ENCODE data around the gene UGT1A9. TPM values are rescaled to one million over a fixed set of nuclear protein-coding genes. Genes with fewer than 3 reads are reported as not detected.

UGT1A9 gene
- total and polyA plus RNA-seq, 4 donors, result 0.16 TPM; not detected in 3

GRCh38 chr2:233766416-233766815, 94.7 kb downstream of the UGT1A9 start:
- Histone ChIP-seq H3K4me3 (ENCODE audit: low read depth, low read length) (no peak overlapping the region), H3K27me3 (ENCODE audit: control insufficient read depth, insufficient read depth, low read length) (no peaks in the 10 kb centered on the region), H3K4me1 (ENCODE audit: control insufficient read depth, insufficient read depth, low read length) (no peaks in the 10 kb centered on the region), H3K36me3 (ENCODE audit: control insufficient read depth, insufficient read depth, low read length) (no peaks in the 10 kb centered on the region), H3K27ac (ENCODE audit: low read depth, low read length) (no peak overlapping the region), H3K9me3 (ENCODE audit: control insufficient read depth, insufficient read depth, low read length) (no peaks in the 10 kb centered on the region)
- no peak for DNase-seq (ENCODE audit: low read depth in 4 of 6, low spot score in 6 of 6)
- WGBS (ENCODE audit: insufficient coverage), result 73% methylated on average over 3 of the region's 4 CpGs

- no peak overlapping the region for H3K4me3 ChIP-seq (ENCODE audit: low read depth, low read length)
- no peaks in the 10 kb centered on the region for H3K36me3 ChIP-seq (ENCODE audit: control insufficient read depth, insufficient read depth, low read length)
- DNase-seq (ENCODE audit: low read depth in 4 of 6, low spot score in 6 of 6), result no peak
- H3K9me3 ChIP-seq (ENCODE audit: control insufficient read depth, insufficient read depth, low read length), result no peaks in the 10 kb centered on the region
- H3K27ac ChIP-seq (ENCODE audit: low read depth, low read length), result no peak overlapping the region
- no peaks in the 10 kb centered on the region for H3K27me3 ChIP-seq (ENCODE audit: control insufficient read depth, insufficient read depth, low read length)
- 31% methylated on average over 4 of the region's 4 CpGs for WGBS (ENCODE audit: insufficient coverage)
- no peaks in the 10 kb centered on the region for H3K4me1 ChIP-seq (ENCODE audit: control insufficient read depth, insufficient read depth, low read length)
Observed at GRCh38 chr2:233768076-233768475, 96.4 kb downstream of the UGT1A9 start.

DNA sequence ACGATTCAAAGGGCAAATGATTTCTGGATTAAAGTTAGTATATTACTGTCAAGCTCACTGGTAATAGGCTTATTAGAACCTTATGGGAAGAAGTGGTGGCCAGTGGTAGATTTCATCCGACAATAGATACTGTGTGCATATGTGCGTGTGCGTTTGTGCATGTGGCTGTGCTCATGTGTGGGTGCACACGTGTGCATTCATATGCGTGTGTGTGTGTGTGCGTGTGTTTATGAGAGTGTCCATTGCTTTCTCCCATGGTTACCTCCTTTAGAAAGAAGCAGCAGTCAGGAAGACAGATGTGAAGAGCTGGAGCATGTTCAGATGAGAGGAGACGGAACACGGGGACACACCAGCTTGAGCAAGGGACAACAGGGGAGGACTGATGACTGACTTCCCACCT, 97.6 kb downstream of the UGT1A9 start:
- no peaks in the 10 kb centered on the region for H3K36me3 ChIP-seq (ENCODE audit: control insufficient read depth, insufficient read depth, low read length)
- DNase-seq (ENCODE audit: low read depth in 4 of 6, low spot score in 6 of 6), result no peak
- no peak overlapping the region for H3K4me3 ChIP-seq (ENCODE audit: low read depth, low read length)
- WGBS (ENCODE audit: insufficient coverage), result 96% methylated on average over 9 of the region's 9 CpGs
- no peaks in the 10 kb centered on the region for H3K4me1 ChIP-seq (ENCODE audit: control insufficient read depth, insufficient read depth, low read length)
- H3K27me3 ChIP-seq (ENCODE audit: control insufficient read depth, insufficient read depth, low read length), result no peaks in the 10 kb centered on the region
- H3K27ac ChIP-seq (ENCODE audit: low read depth, low read length), result no peak overlapping the region
- H3K9me3 ChIP-seq (ENCODE audit: control insufficient read depth, insufficient read depth, low read length), result no peaks in the 10 kb centered on the region

GRCh38 chr2:233772153-233772552, 100.5 kb downstream of the UGT1A9 start:
- H3K36me3 ChIP-seq (ENCODE audit: control insufficient read depth, insufficient read depth, low read length), result no peaks in the 10 kb centered on the region
- no peaks in the 10 kb centered on the region for H3K9me3 ChIP-seq (ENCODE audit: control insufficient read depth, insufficient read depth, low read length)
- 95% methylated on average over 12 of the region's 16 CpGs for WGBS (ENCODE audit: insufficient coverage)
- no peak overlapping the region for H3K4me3 ChIP-seq (ENCODE audit: low read depth, low read length)
- no peak overlapping the region for H3K27ac ChIP-seq (ENCODE audit: low read depth, low read length)
- H3K4me1 ChIP-seq (ENCODE audit: control insufficient read depth, insufficient read depth, low read length), result no peaks in the 10 kb centered on the region
- no peaks in the 10 kb centered on the region for H3K27me3 ChIP-seq (ENCODE audit: control insufficient read depth, insufficient read depth, low read length)
- DNase-seq (ENCODE audit: low read depth in 4 of 6, low spot score in 6 of 6), result no peak

DNA sequence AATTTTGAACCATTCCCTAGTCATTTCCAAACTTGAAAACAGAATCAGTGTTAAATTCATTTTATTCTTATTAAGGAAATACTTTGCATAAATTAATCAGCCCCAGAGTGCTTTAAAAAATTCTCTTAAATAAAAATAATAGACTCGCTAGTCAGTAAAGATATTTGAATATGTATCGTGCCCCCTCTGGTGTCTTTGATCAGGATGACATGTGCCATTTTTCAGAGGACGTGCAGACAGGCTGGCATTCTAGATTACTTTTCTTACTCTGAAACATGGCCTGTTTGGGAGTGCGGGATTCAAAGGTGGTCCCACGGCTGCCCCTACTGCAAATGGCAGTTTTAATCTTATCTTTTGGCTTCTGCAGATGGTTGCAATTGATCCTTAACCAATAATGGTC, 100.9 kb downstream of the UGT1A9 start:
- no peak for DNase-seq (ENCODE audit: low read depth in 4 of 6, low spot score in 6 of 6)
- Histone ChIP-seq H3K36me3 (ENCODE audit: control insufficient read depth, insufficient read depth, low read length) (no peaks in the 10 kb centered on the region), H3K4me1 (ENCODE audit: control insufficient read depth, insufficient read depth, low read length) (no peaks in the 10 kb centered on the region), H3K27ac (ENCODE audit: low read depth, low read length) (no peak overlapping the region), H3K4me3 (ENCODE audit: low read depth, low read length) (no peak overlapping the region), H3K9me3 (ENCODE audit: control insufficient read depth, insufficient read depth, low read length) (no peaks in the 10 kb centered on the region), H3K27me3 (ENCODE audit: control insufficient read depth, insufficient read depth, low read length) (no peaks in the 10 kb centered on the region)
- 90% methylated on average over 3 of the region's 5 CpGs for WGBS (ENCODE audit: insufficient coverage)

DNA sequence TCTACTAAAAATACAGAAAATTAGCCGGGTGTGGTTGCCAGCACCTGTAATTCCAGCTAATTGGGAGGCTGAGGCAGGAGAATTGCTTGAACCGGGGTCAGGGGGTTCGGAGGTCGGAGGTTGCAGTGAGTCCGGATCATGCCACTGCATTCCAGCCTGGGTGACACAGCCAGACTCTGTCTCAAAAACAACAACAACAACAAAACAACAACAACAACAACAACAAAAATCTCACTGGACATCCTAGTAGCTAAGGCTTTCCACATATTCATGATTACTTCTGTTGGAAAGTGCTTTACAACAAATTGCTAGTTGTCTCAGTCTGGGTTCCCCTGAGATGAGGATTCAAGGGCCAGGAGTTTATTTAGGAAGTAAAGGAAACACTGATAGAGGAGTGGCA, 102.2 kb downstream of the UGT1A9 start:
- WGBS (ENCODE audit: insufficient coverage), result 100% methylated on average over 1 of the region's 5 CpGs
- H3K9me3 ChIP-seq (ENCODE audit: control insufficient read depth, insufficient read depth, low read length), result no peaks in the 10 kb centered on the region
- no peak overlapping the region for H3K4me3 ChIP-seq (ENCODE audit: low read depth, low read length)
- H3K27ac ChIP-seq (ENCODE audit: low read depth, low read length), result no peak overlapping the region
- H3K27me3 ChIP-seq (ENCODE audit: control insufficient read depth, insufficient read depth, low read length), result no peaks in the 10 kb centered on the region
- no peak for DNase-seq (ENCODE audit: low read depth in 4 of 6, low spot score in 6 of 6)
- H3K36me3 ChIP-seq (ENCODE audit: control insufficient read depth, insufficient read depth, low read length), result no peaks in the 10 kb centered on the region
- no peaks in the 10 kb centered on the region for H3K4me1 ChIP-seq (ENCODE audit: control insufficient read depth, insufficient read depth, low read length)

GRCh38 chr2:233775414-233775813, 103.7 kb downstream of the UGT1A9 start:
- H3K27me3 ChIP-seq (ENCODE audit: control insufficient read depth, insufficient read depth, low read length), result no peaks in the 10 kb centered on the region
- 78% methylated on average over 2 of the region's 6 CpGs for WGBS (ENCODE audit: insufficient coverage)
- no peak overlapping the region for H3K4me3 ChIP-seq (ENCODE audit: low read depth, low read length)
- H3K27ac ChIP-seq (ENCODE audit: low read depth, low read length), result no peak overlapping the region
- no peaks in the 10 kb centered on the region for H3K4me1 ChIP-seq (ENCODE audit: control insufficient read depth, insufficient read depth, low read length)
- no peak for DNase-seq (ENCODE audit: low read depth in 4 of 6, low spot score in 6 of 6)
- H3K36me3 ChIP-seq (ENCODE audit: control insufficient read depth, insufficient read depth, low read length), result no peaks in the 10 kb centered on the region
- H3K9me3 ChIP-seq (ENCODE audit: control insufficient read depth, insufficient read depth, low read length), result no peaks in the 10 kb centered on the region

DNA sequence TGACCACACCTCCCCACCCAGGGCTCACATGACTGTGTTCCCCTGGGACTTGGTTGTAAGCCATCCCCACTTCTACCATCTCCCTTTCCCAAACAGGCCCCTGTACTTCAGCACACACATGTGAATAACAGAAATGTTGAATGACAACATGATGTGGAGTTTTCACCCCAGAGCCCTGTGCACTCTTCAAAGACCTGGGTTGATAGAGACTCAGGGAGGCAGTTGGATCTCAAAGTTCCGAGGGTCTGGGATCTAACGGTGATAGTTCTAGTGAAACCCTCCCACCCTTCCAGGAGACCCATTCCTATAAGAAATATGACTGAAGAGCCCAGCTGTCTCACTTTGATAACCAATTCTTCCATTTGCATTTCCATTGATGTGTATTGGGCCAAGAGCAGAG, 106.3 kb downstream of the UGT1A9 start, which contains the start of gene MROH2A:
Gene MROH2A (plus strand): TSS at position 301 of the 400 bp plus-strand sequence. CDS start 1,029 bp downstream, outside the sequence.
- no peaks in the 10 kb centered on the region for H3K36me3 ChIP-seq (ENCODE audit: control insufficient read depth, insufficient read depth, low read length)
- no peaks in the 10 kb centered on the region for H3K4me1 ChIP-seq (ENCODE audit: control insufficient read depth, insufficient read depth, low read length)
- H3K27ac ChIP-seq (ENCODE audit: low read depth, low read length), result no peak within 1 kb of the TSS
- WGBS (ENCODE audit: insufficient coverage), result no CpG with 5 or more reads among the region's 2 CpGs
- no peak for DNase-seq (ENCODE audit: low read depth in 4 of 6, low spot score in 6 of 6)
- no peaks in the 10 kb centered on the region for H3K27me3 ChIP-seq (ENCODE audit: control insufficient read depth, insufficient read depth, low read length)
- no peaks in the 10 kb centered on the region for H3K9me3 ChIP-seq (ENCODE audit: control insufficient read depth, insufficient read depth, low read length)
- H3K4me3 ChIP-seq (ENCODE audit: low read depth, low read length), result no peak within 1 kb of the TSS

GRCh38 chr2:233779722-233780121, 108.0 kb downstream of the UGT1A9 start:
- no peak for DNase-seq (ENCODE audit: low read depth in 4 of 6, low spot score in 6 of 6)
- H3K4me1 ChIP-seq (ENCODE audit: control insufficient read depth, insufficient read depth, low read length), result no peaks in the 10 kb centered on the region
- H3K27me3 ChIP-seq (ENCODE audit: control insufficient read depth, insufficient read depth, low read length), result no peaks in the 10 kb centered on the region
- no peaks in the 10 kb centered on the region for H3K9me3 ChIP-seq (ENCODE audit: control insufficient read depth, insufficient read depth, low read length)
- WGBS (ENCODE audit: insufficient coverage), result 97% methylated on average over 3 of the region's 4 CpGs
- H3K36me3 ChIP-seq (ENCODE audit: control insufficient read depth, insufficient read depth, low read length), result no peaks in the 10 kb centered on the region
- no peak overlapping the region for H3K27ac ChIP-seq (ENCODE audit: low read depth, low read length)
- no peak overlapping the region for H3K4me3 ChIP-seq (ENCODE audit: low read depth, low read length)

GRCh38 chr2:233780771-233781170, 109.1 kb downstream of the UGT1A9 start:
- Histone ChIP-seq H3K36me3 (ENCODE audit: control insufficient read depth, insufficient read depth, low read length) (no peaks in the 10 kb centered on the region), H3K4me3 (ENCODE audit: low read depth, low read length) (no peak overlapping the region), H3K27me3 (ENCODE audit: control insufficient read depth, insufficient read depth, low read length) (no peaks in the 10 kb centered on the region), H3K4me1 (ENCODE audit: control insufficient read depth, insufficient read depth, low read length) (no peaks in the 10 kb centered on the region), H3K9me3 (ENCODE audit: control insufficient read depth, insufficient read depth, low read length) (no peaks in the 10 kb centered on the region), H3K27ac (ENCODE audit: low read depth, low read length) (no peak overlapping the region)
- no peak for DNase-seq (ENCODE audit: low read depth in 4 of 6, low spot score in 6 of 6)
- WGBS (ENCODE audit: insufficient coverage), result no CpG with 5 or more reads among the region's 4 CpGs
